NCI-H2171 (cell line): Measurements from ENCODE around the gene REC8.
"Not testable (repeated sequence)": the region's sequence is repeated elsewhere in the genome, so short reads cannot be mapped to it uniquely, and the experiment has no call there.

Source experiments
- DNase-seq: peaks from one replicate; lab custom pipeline; 2025; lab: John Stamatoyannopoulos, UW

REC8 gene

DNA sequence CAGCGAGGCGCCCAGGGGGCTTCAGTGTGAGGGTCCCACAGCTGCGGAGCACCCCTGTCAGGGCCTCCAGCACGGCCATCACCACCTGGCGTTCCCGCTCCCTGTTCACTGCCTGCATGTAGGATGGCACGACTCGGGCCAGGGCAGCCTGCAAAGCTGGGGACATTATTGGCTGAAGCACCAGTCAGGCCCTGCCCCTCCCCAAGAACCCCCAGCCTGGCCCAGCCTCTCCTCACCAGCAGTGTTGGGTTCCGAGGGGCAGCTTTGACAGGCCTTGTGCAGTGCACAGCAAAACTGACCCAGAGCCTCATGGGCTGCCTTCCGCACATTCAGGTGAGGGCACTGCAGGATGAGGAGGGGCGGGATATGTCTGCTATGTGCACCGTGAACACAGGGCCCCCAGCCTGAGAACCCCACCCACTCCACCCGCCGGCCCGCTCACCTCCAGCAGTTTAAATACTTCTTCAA, 11.2 kb downstream of the REC8 start:
- no peak for DNase-seq

DNA sequence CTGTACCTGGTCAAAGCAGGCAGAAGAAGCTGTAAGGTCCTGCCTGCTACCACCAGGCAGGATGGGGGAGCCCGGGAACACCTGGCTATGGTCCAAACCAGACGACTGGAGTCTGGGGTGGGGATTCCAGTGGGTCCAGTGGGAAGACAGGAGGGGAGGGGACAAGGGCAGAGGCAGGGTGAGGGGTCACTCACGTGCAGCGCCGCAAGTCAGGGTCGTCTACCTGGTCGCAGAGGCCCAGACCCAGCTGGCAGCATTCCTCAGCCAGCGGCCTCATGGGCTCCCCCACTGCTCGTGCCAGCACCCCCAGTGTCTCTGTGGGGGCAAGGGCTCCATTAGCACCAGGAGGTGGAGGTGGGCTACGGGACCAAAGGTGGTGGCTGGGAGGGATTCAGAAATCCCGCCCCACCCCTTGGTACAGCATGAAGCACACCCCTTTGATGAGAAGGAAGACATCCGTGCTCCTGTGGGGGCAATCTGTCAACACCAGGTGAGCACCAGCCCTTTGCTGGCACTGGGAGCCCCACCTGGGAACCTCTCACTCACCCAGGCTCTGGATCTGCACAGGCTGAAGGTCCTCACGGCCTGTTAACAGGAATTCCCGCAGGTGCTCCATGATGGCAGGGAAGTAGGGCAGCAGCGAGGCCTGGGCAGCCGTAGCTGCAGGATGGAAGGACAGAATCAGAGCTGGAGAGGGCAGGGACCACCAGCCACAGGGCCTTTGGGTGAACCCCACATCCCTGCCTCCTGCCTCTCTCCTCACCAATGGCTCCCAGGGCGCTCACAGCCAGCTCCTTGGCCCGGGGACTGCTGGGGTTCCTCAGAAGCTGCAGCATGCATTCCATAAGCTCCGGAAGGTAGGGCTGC, 12.5 kb downstream of the REC8 start:
- DNase-seq: no peak

DNA sequence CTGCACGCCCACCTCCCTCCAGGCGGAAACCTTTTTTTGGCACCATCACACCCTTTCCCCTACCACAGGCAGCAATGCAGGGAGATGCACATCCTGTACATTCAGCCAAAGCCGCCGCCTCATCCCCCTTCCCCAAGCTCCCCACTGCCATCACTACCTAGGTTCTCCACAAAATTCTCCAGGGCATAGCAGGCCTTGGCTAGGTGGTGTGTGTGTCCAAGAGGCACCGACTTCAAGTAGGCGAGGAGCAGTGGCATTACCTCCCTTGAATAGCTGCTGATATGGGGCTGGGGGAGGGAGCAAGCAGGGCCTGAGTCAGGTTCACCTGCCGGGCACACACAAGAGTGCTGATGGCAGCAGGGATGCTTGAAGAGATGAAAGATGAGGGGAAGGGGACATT, 13.1 kb downstream of the REC8 start:
- no peak for DNase-seq

GRCh38 chr14:24185741-24186140, 13.9 kb downstream of the REC8 start:
- no peak for DNase-seq

- no peak for DNase-seq
These were observed 15.1 kb downstream of the REC8 start for GRCh38 chr14:24186831-24187538.

- DNase-seq: no peak
These were observed 15.6 kb downstream of the REC8 start for GRCh38 chr14:24187539-24187915.

- DNase-seq: peak; percentile 96
These were observed 16.6 kb downstream of the REC8 start, which contains the start of gene IPO4 for GRCh38 chr14:24188251-24189058. TSS of gene IPO4 (minus strand) at chr14:24188816. CDS start at chr14:24188787, 29 bp downstream.

DNA sequence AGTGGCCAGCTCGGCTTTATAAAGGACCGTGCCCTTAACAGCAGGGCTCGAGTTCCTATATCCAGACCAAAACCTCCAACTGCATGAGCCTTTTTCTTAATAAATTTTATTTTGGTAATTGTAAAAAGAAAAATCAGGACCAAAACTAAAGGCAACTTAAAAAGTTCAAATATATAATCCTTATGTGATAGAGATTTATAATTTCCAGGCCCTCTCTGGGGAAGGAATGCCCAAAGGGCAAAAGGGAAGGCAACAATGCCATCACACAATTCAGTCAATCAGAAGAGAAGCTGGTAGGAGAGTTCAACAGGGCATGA, 17.1 kb downstream of the REC8 start:
- DNase-seq: no peak

- no peak for DNase-seq
These were observed 17.6 kb downstream of the REC8 start for GRCh38 chr14:24189460-24189859.

- no peak for DNase-seq
These were observed 18.5 kb downstream of the REC8 start for GRCh38 chr14:24190416-24190815.

DNA sequence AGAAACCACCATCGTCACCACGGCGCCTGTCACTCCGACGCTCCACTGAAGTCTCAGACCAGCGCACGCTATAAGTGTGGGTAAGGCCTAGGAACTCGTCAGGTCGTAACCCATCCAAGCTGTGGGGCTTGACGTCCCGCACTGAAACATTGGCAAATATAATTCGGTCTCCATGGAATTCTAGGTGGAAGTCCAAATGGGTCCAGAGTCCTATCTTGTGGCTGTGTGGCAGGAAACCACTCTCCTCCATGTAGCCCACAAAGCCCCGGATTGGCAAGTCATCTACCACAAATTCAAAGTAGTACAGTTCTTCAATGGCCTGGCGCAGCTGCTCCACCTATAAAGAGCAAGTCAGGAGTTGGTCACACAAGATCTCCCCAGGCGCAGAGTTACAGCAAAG, 21.1 kb downstream of the REC8 start:
- no peak for DNase-seq

- no peak for DNase-seq
These were observed 22.4 kb downstream of the REC8 start for GRCh38 chr14:24194186-24194872.

DNA sequence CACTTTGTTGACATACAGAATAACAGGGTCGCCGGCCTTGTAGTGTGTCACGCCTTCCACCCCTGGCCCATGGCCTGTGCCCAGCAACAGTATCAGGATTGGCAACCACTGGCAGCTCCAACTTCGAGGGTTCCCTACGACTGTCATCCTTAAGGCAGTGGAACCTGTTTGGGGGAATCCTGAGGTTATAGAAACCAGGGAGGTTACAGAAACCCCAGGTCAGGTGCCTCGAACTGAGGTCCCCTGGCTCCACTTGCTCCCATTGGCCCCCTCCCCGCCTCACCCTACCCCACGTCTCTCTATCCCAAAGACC, 22.9 kb downstream of the REC8 start:
- no peak for DNase-seq

- DNase-seq: peak; percentile 89
These were observed 23.5 kb downstream of the REC8 start, which contains the start of gene TM9SF1 for GRCh38 chr14:24195186-24196070. TSS of gene TM9SF1 (minus strand) at chr14:24195441. CDS start at chr14:24195019, 422 bp downstream.

DNA sequence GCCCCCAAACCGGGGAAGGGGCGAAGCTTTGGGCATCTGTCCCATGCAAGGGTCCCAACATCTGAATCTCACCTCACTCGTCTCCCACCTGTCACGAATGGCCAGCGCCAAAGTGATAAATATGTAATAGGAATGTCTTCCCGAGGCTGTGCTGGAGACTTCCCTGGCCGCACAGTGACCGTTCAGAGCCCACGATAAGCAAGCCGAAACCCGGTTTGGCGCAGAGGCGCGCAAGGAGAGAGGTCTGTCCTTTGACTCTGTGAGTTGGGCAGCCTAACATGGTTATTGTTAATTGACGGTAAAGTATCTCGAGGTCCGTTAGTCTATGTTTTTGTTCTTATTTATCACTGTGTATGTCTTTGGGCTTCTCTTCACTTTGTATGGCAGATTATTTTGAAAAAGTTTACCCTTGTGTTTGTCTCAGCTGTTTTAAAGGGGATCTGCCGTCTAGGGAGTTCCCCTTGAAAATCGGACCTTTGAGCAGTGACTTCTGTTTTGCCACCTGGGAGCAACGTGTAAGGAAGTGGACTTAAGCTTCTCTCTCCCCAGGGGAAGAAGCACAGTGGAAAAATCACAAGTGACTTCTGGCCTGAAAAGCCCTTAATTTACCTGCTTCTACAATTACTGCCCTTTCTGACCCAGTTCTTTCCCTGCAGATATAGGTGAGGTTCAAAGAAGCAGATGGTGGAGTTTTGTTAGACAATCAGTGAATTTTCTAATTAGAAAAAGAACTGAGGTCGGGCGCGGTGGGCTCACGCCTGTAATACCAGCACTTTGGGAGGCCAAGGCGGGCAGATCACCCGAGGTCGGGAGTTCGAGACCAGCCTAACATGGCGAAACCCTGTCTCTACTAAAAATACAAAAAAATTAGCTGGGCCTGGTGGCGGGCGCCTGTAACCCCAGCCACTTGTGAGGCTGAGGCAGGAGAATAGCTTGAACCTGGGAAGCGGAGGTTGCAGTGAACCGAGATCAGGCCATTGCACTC, 24.5 kb downstream of the REC8 start:
- no peak for DNase-seq

- no peak for DNase-seq
These were observed 25.2 kb downstream of the REC8 start for GRCh38 chr14:24197056-24197450.

DNA sequence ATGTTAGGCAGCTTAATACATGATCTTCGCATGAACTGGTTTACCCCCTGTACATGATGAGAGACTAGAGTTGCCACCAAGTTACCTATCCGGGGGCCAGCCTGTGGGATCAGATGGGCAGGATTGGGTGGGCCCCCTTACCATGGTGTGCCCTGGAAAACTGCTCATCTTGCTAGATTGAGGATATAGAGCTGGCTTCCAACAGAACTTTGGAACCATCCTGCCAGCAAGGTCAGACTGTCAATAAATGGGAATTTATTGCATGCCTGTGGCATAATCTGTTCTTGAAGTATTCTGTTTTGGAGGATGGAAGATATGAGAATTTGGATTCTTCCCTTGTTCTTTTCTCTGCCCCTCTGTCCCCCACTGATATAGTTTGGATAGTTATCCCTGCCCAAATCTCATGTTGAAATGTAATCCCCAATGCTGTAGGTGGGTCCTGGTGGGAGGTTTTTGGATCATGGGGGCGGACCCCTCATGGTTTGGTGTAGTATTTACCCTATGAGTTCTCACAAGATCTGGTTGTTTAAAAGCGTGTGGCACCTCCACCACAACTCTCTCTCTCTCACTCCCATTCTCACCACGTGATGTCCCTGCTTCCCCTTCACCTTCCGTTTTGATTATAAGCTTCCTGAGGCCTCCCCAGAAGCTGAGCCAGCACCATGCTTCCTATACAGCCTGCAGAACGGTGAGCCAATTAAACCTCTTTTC, 27.1 kb downstream of the REC8 start:
- DNase-seq: no peak

DNA sequence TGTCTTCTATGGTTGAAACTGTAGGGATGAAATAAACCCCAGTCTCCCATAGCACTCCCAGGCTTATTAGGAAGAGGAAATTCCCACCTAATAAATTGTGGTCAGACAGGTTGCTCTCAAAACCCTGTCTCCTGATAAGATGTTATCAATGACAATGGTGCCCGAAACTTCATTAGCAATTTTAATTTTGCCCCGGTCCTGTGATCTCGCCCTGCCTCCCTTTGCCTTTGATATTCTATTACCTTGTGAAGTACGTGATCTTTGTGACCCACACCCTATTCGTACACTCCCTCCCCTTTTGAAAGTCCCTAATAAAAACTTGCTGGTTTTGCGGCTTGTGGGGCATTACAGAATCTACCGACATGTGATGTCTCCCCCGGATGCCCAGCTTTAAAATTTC, 30.7 kb downstream of the REC8 start:
- not testable (repeated sequence) for DNase-seq

DNA sequence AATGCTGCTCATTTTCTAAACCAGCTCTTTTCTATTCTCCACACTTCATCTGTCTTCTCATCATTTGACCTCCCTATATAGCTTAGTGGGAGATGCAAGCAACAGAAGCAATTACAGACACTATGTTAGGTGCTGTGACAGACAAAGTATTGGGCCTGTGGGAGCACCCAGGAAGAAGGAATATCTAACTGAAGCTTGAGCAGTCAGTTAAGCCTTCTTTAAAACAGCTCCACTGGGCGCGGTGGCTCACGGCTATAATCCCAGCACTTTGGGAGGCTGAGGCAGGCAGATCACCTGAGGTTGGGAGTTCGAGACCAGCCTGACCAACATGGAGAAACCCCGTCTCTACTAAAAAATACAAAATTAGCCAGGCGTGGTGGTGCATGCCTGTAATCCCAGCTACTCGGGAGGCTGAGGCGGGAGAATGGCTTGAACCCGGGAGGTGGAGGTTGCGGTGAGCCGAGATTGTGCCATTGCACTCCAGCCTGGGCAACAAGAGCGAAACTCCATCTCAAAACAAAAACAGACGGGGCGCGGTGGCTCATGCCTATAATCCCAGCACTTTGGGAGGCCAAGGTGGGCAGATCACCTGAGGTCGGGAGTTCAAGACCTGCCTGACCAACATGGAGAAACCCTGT, 31.5 kb downstream of the REC8 start:
- not testable (repeated sequence) for DNase-seq
